Stimulated activated naive CD8-positive, alpha-beta T cell treated with anti-CD3 and anti-CD28 coated beads, Interleukin-15, amount 100 ng/mL, for 72 hours (primary cell): ENCODE data around the gene OR2F2.
A peak's percentile ranks its signal among the peaks of the same experiment; 100 is the strongest.

Experiments used
- ATAC-seq: fragments of 150-1000 bp; cut with Tn5 transposase; 2 replicates; pipeline ENCODE4 v1.10.0; 2021; ENCODE audit warnings: mild to moderate bottlenecking, moderate library complexity
- DNase-seq, 2 donors: peaks; one replicate each; pipeline ENCODE4 v3.0.0; 2021 to 2022
- H3K27ac Mint-ChIP-seq, 2 donors: one replicate each; pipeline ENCODE4 v1.8.0; 2022; ENCODE audit warnings: mild to moderate bottlenecking in 2 of 2, mixed read lengths in 2 of 2, moderate library complexity in 2 of 2
- H3K27me3 Mint-ChIP-seq: one replicate; pipeline ENCODE4 v1.8.0; 2022; ENCODE audit warnings: mixed read lengths
- H3K4me1 Mint-ChIP-seq: one replicate; pipeline ENCODE4 v1.8.0; 2022; ENCODE audit warnings: mild to moderate bottlenecking, mixed read lengths
- H3K4me3 Mint-ChIP-seq, 2 donors: one replicate each; pipeline ENCODE4 v1.8.0; 2022; ENCODE audit warnings: mild to moderate bottlenecking in 2 of 2, mixed read lengths in 2 of 2, moderate library complexity in 1 of 2
- H3K9me3 Mint-ChIP-seq, 2 donors: one replicate each; pipeline ENCODE4 v1.8.0; 2022; ENCODE audit warnings: mixed read lengths in 2 of 2

OR2F2 gene

GRCh38 chr7:143906151-143906550 is 28.9 kb upstream of the OR2F2 start:
- no peak overlapping the region for H3K27ac Mint-ChIP-seq
- peaks cover 56% of the 10 kb centered on the region for H3K4me1 Mint-ChIP-seq
- H3K4me3 Mint-ChIP-seq: no peak overlapping the region
- no peak for DNase-seq
- H3K27me3 Mint-ChIP-seq: no peaks in the 10 kb centered on the region
- H3K9me3 Mint-ChIP-seq: no peaks in the 10 kb centered on the region
- ATAC-seq: no peak

- DNase-seq: no peak
- Mint-ChIP-seq H3K4me3 (peak overlapping the region in 1 of 2 donors; percentile 9), H3K4me1 (peaks cover 55% of the 10 kb centered on the region), H3K27ac (no peak overlapping the region), H3K9me3 (no peaks in the 10 kb centered on the region), H3K27me3 (no peaks in the 10 kb centered on the region)
- ATAC-seq: no peak
Measured at GRCh38 chr7:143906895-143907294, 28.1 kb upstream of the OR2F2 start.

GRCh38 chr7:143908120-143908519 is 26.9 kb upstream of the OR2F2 start:
- ATAC-seq (no peak), DNase-seq (no peak)
- H3K4me3 Mint-ChIP-seq: no peak overlapping the region
- H3K27me3 Mint-ChIP-seq: no peaks in the 10 kb centered on the region
- H3K4me1 Mint-ChIP-seq: peaks cover 45% of the 10 kb centered on the region
- H3K27ac Mint-ChIP-seq: no peak overlapping the region
- no peaks in the 10 kb centered on the region for H3K9me3 Mint-ChIP-seq

GRCh38 chr7:143909863-143910262 is 25.2 kb upstream of the OR2F2 start:
- Mint-ChIP-seq H3K9me3 (no peaks in the 10 kb centered on the region), H3K27me3 (no peaks in the 10 kb centered on the region), H3K4me1 (peaks cover 43% of the 10 kb centered on the region), H3K27ac (peak overlapping the region in 1 of 2 donors; percentile 77), H3K4me3 (no peak overlapping the region)
- no peak for ATAC-seq
- DNase-seq: no peak

- Mint-ChIP-seq H3K4me1 (peaks cover 36% of the 10 kb centered on the region), H3K27ac (peak overlapping the region in 1 of 2 donors; percentile 89), H3K27me3 (no peaks in the 10 kb centered on the region), H3K4me3 (peak overlapping the region in 1 of 2 donors; percentile 20), H3K9me3 (no peaks in the 10 kb centered on the region)
- peak; percentile 64 for ATAC-seq
- DNase-seq: no peak
Measured at GRCh38 chr7:143910473-143911248, 24.4 kb upstream of the OR2F2 start.

GRCh38 chr7:143913945-143914615 is 21.0 kb upstream of the OR2F2 start:
- peak; percentile 37 for ATAC-seq
- Mint-ChIP-seq H3K4me3 (no peak overlapping the region), H3K9me3 (no peaks in the 10 kb centered on the region), H3K4me1 (peaks cover 25% of the 10 kb centered on the region), H3K27ac (no peak overlapping the region), H3K27me3 (peaks cover 16% of the 10 kb centered on the region)
- no peak for DNase-seq

GRCh38 chr7:143914938-143915652 is 19.9 kb upstream of the OR2F2 start:
- H3K27me3 Mint-ChIP-seq: peaks cover 26% of the 10 kb centered on the region
- ATAC-seq (no peak), DNase-seq (no peak)
- peaks cover 20% of the 10 kb centered on the region for H3K4me1 Mint-ChIP-seq
- H3K4me3 Mint-ChIP-seq: no peak overlapping the region
- no peaks in the 10 kb centered on the region for H3K9me3 Mint-ChIP-seq
- H3K27ac Mint-ChIP-seq: no peak overlapping the region

GRCh38 chr7:143924851-143925250 is 10.2 kb upstream of the OR2F2 start:
- DNase-seq (no peak), ATAC-seq (no peak)
- H3K4me3 Mint-ChIP-seq: no peak overlapping the region
- peaks cover 9% of the 10 kb centered on the region for H3K4me1 Mint-ChIP-seq
- no peaks in the 10 kb centered on the region for H3K9me3 Mint-ChIP-seq
- no peak overlapping the region for H3K27ac Mint-ChIP-seq
- H3K27me3 Mint-ChIP-seq: peaks cover 29% of the 10 kb centered on the region

- ATAC-seq: peak; percentile 100
- H3K9me3 Mint-ChIP-seq: peaks cover 6 to 8% of the 10 kb centered on the region in 2 donors
- no peak overlapping the region for H3K27ac Mint-ChIP-seq
- peaks cover 9% of the 10 kb centered on the region for H3K4me1 Mint-ChIP-seq
- peak in 1 of 2 donors; percentile 26 for DNase-seq
- peaks cover 7% of the 10 kb centered on the region for H3K27me3 Mint-ChIP-seq
- no peak overlapping the region for H3K4me3 Mint-ChIP-seq
Measured at GRCh38 chr7:143929224-143929920, 5.7 kb upstream of the OR2F2 start.

- H3K27me3 Mint-ChIP-seq: peaks cover 11% of the 10 kb centered on the region
- peaks cover 9% of the 10 kb centered on the region for H3K4me1 Mint-ChIP-seq
- peaks cover 6 to 25% of the 10 kb centered on the region in 2 donors for H3K9me3 Mint-ChIP-seq
- DNase-seq (no peak), ATAC-seq (no peak)
- H3K4me3 Mint-ChIP-seq: no peak overlapping the region
- H3K27ac Mint-ChIP-seq: no peak overlapping the region
Measured at GRCh38 chr7:143931739-143932138, 3.3 kb upstream of the OR2F2 start.

GRCh38 chr7:143936087-143937009 is 1.3 kb downstream of the OR2F2 start:
- Mint-ChIP-seq H3K27me3 (peaks cover 11% of the 10 kb centered on the region), H3K27ac (no peak overlapping the region), H3K4me1 (no peaks in the 10 kb centered on the region), H3K4me3 (no peak overlapping the region), H3K9me3 (peaks cover 6 to 25% of the 10 kb centered on the region in 2 donors)
- no peak for DNase-seq
- no peak for ATAC-seq

GRCh38 chr7:143938379-143939243 is 3.6 kb downstream of the OR2F2 start:
- ATAC-seq (no peak), DNase-seq (no peak)
- Mint-ChIP-seq H3K4me3 (no peak overlapping the region), H3K4me1 (no peaks in the 10 kb centered on the region), H3K27me3 (peaks cover 11% of the 10 kb centered on the region), H3K27ac (no peak overlapping the region), H3K9me3 (peaks cover 0 to 17% of the 10 kb centered on the region in 2 donors)

- peaks cover 0 to 5% of the 10 kb centered on the region in 2 donors for H3K9me3 Mint-ChIP-seq
- no peak overlapping the region for H3K4me3 Mint-ChIP-seq
- ATAC-seq (no peak), DNase-seq (no peak)
- no peaks in the 10 kb centered on the region for H3K4me1 Mint-ChIP-seq
- peaks cover 39% of the 10 kb centered on the region for H3K27me3 Mint-ChIP-seq
- H3K27ac Mint-ChIP-seq: no peak overlapping the region
Measured at GRCh38 chr7:143945423-143945822, 10.4 kb downstream of the OR2F2 start.

GRCh38 chr7:143947111-143947510 is 12.1 kb downstream of the OR2F2 start:
- Mint-ChIP-seq H3K4me1 (no peaks in the 10 kb centered on the region), H3K27ac (no peak overlapping the region), H3K27me3 (peaks cover 39% of the 10 kb centered on the region), H3K9me3 (peaks cover 0 to 5% of the 10 kb centered on the region in 2 donors), H3K4me3 (no peak overlapping the region)
- no peak for ATAC-seq
- DNase-seq: no peak
